Upper lobe of left lung (tissue), 4 donors: ENCODE data around the gene MSANTD1.

Experiments used
- CTCF ChIP-seq, 6 experiments: fragments of 450-650 bp in 4 of 6; fragments of 200-600 bp in 2 of 6; sonication (generic) in 2 of 6; IDR thresholded peaks; one replicate each; pipeline ENCODE4 v1.5.1; 2016 to 2019; ENCODE audit warnings: antibody characterized with exemption in 6 of 6
- POLR2A ChIP-seq, 4 donors: fragments of 450-650 bp; IDR thresholded peaks; one replicate each; pipeline ENCODE4 v1.5.1; 2016 to 2017; ENCODE audit warnings: antibody characterized with exemption in 4 of 4, mild to moderate bottlenecking in 2 of 4

- TF ChIP-seq CTCF (IDR thresholded peaks at IDR 0.05) (no peak), POLR2A (IDR thresholded peaks at IDR 0.05) (no peak)
Measured at GRCh38 chr4:3283483-3283882, 34.5 kb downstream of the MSANTD1 start.
